HEK293T (cell line): ENCODE measurements around the gene ZDHHC11.
"Not testable (repeated sequence)": the region's sequence is repeated elsewhere in the genome, so short reads cannot be mapped to it uniquely, and the experiment has no call there.

ENCODE experiments used
- CTCF ChIA-PET: fragments of 350-600 bp; formaldehyde crosslinking; extraction: SDS; loops from one replicate; lab custom pipeline; 2021; ENCODE audit warnings: antibody characterized with exemption, inconsistent platforms; lab: Yijun Ruan, JAX
- POLR2A ChIA-PET: fragments of 350-600 bp; formaldehyde crosslinking; extraction: SDS; loops from one replicate; lab custom pipeline; 2020; ENCODE audit warnings: antibody characterized with exemption, inconsistent platforms; lab: Yijun Ruan, JAX
- DNase-seq: peaks from one replicate; pipeline ENCODE4 v3.0.0; 2012; ENCODE audit warnings: mixed read lengths; ENCODE audit errors: extremely low spot score
- CTBP1 ChIP-seq: fragments of 450-650 bp; IDR thresholded peaks from 2 replicates; pipeline ENCODE4 v1.6.1; 2016; ENCODE audit warnings: borderline replicate concordance
- FOXK2 ChIP-seq: fragments of 450-650 bp; IDR thresholded peaks from 2 replicates; pipeline ENCODE4 v1.6.1; 2016; ENCODE audit warnings: mild to moderate bottlenecking
- FOXM1 ChIP-seq: fragments of 450-650 bp; IDR thresholded peaks from 2 replicates; pipeline ENCODE4 v1.6.1; 2017; ENCODE audit warnings: mild to moderate bottlenecking, borderline replicate concordance
- HDGF ChIP-seq: fragments of 450-650 bp; IDR thresholded peaks from 2 replicates; pipeline ENCODE4 v1.6.1; 2017; ENCODE audit warnings: antibody characterized with exemption, borderline replicate concordance
- L3MBTL2 ChIP-seq: fragments of 450-650 bp; conservative IDR thresholded peaks from 2 replicates; pipeline ENCODE4 v1.6.1; 2016; ENCODE audit warnings: mild to moderate bottlenecking
- NFRKB ChIP-seq: fragments of 450-650 bp; IDR thresholded peaks from 2 replicates; pipeline ENCODE4 v1.6.1; 2016; ENCODE audit warnings: mild to moderate bottlenecking, moderate library complexity
- TARDBP ChIP-seq: fragments of 450-650 bp; IDR thresholded peaks from 2 replicates; pipeline ENCODE4 v1.6.1; 2016
- ZNF384 ChIP-seq: fragments of 450-650 bp; IDR thresholded peaks from 2 replicates; pipeline ENCODE4 v1.6.1; 2016

ZDHHC11 gene

GRCh38 chr5:801472-801871 is 49.3 kb downstream of the ZDHHC11 start:
- CTCF ChIA-PET: no interaction called here
- DNase-seq: no peak
- TF ChIP-seq L3MBTL2: no peak
- no peak for TF ChIP-seq TARDBP
- TF ChIP-seq HDGF: no peak
- TF ChIP-seq NFRKB: no peak
- no peak for TF ChIP-seq FOXM1
- no peak for TF ChIP-seq ZNF384
- TF ChIP-seq FOXK2: no peak
- TF ChIP-seq CTBP1: no peak
- POLR2A ChIA-PET: no interaction called here

GRCh38 chr5:801055-801454 is 49.7 kb downstream of the ZDHHC11 start:
- DNase-seq, CTCF ChIA-PET, POLR2A ChIA-PET: not testable (repeated sequence)

- DNase-seq, POLR2A ChIA-PET: not testable (repeated sequence)
These were observed 52.2 kb downstream of the ZDHHC11 start for GRCh38 chr5:798505-799138.

GRCh38 chr5:797986-798385 is 52.8 kb downstream of the ZDHHC11 start:
- DNase-seq, POLR2A ChIA-PET, CTCF ChIA-PET: not testable (repeated sequence)

More at GRCh38 chr5:798505-799138, 52.2 kb downstream of the ZDHHC11 start:
- CTCF ChIA-PET: not testable (repeated sequence)

- DNase-seq, CTCF ChIA-PET, POLR2A ChIA-PET: not testable (repeated sequence)
These were observed 54.9 kb downstream of the ZDHHC11 start for GRCh38 chr5:795873-796272.

GRCh38 chr5:794948-795347 is 55.8 kb downstream of the ZDHHC11 start:
- CTCF ChIA-PET: interaction anchor here (0.6 kb wide), 1 partner anchor 122 kb away, joined by 3 read pairs; no protein-coding TSS in a partner anchor
- DNase-seq, POLR2A ChIA-PET: not testable (repeated sequence)

GRCh38 chr5:788703-789102 is 62.1 kb downstream of the ZDHHC11 start:
- DNase-seq, CTCF ChIA-PET, POLR2A ChIA-PET: not testable (repeated sequence)

GRCh38 chr5:787857-788233 is 62.9 kb downstream of the ZDHHC11 start:
- POLR2A ChIA-PET, DNase-seq: not testable (repeated sequence)
- CTCF ChIA-PET: interaction anchor here (0.6 kb wide), 1 partner anchor 50 kb away, joined by 3 read pairs; no protein-coding TSS in a partner anchor

- DNase-seq, POLR2A ChIA-PET: not testable (repeated sequence)
- CTCF ChIA-PET: interaction anchor here (0.6 kb wide), 1 partner anchor 50 kb away, joined by 3 read pairs; no protein-coding TSS in a partner anchor
These were observed 63.4 kb downstream of the ZDHHC11 start for GRCh38 chr5:787224-787856.

- DNase-seq, POLR2A ChIA-PET, CTCF ChIA-PET: not testable (repeated sequence)
These were observed 65.5 kb downstream of the ZDHHC11 start for GRCh38 chr5:785181-785705.

- POLR2A ChIA-PET, CTCF ChIA-PET: not testable (repeated sequence)
- TF ChIP-seq L3MBTL2: peak; percentile 55; the same call in 1 of the 2 replicates
- DNase-seq: peak; percentile 94
These were observed 66.2 kb downstream of the ZDHHC11 start, which contains the start of gene ZDHHC11B for GRCh38 chr5:784428-785177. Gene ZDHHC11B, minus strand, starts transcription at chr5:784729. Its CDS starts 17,810 bp downstream, at chr5:766919.
